Measurements from ENCODE around the gene TMEM119.

Gene TMEM119

DNA sequence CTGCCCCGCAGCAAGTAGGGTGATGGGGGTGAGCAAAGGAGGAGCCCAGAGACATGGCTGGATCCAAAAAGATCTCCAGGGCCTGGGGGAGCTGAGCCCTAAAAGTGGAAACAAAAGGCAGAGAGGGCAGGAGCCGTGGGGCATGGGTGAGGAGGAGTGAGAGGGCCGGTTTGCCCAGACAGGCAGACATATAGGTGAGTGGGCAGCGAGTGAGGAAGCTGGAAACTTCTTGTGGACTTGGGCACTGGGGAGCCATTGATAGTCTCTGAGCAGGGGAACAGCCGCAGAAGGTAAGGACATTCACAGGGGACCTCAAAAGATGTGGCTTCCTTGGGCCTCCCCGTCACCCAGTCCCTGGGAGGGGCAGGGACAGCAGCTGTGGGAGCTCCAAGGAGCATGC, 16.8 kb upstream of the TMEM119 start:
- DNase-seq: no peak

- no peak for DNase-seq
Observed at GRCh38 chr12:108614041-108614440, 16.2 kb upstream of the TMEM119 start.

DNA sequence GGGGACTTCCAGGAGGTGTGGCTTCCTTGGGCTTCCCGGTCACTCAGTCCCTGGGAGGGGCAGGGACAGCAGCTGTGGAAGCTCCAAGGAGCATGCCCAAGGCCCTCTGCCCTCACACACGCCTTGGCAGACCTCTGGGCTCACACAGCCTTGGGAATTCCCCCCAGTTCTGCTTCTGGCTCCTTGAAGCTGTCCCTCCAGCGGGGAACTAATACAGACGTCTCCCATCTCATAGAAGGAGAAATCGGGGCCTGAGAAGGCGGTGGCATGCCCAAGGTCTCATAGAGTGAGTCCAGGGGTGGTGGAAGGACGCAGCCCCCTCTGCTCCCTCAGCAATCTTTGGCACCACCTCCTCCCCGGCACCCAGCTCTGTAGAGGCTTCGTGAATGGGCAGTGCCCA, 15.7 kb upstream of the TMEM119 start:
- DNase-seq: no peak

- DNase-seq: peak; percentile 78
Observed at GRCh38 chr12:108612788-108613282, 15.0 kb upstream of the TMEM119 start.

DNA sequence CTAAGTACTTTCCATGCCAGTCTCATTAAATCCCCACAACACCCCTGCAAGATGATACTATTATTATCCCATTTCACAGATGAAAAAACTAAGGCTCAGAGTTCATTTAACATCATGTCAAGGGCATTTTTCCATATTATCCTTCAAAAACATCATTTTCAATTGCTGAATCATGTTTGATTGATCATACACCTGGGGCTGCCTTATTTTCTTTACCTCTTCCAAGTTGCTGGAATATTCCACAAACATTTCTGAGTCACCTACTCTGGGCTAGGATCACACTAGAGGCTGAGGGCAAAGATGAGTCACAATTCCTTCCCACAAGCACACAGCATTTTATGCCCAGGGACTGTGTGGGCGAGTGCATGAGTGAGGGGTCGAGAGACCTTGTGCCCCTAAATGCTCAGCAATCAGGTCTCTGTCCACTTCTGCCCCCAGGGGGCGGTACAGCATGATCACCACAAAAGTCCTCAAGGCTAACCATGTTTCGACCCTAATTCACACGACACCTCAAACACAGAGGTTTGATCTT, 14.1 kb upstream of the TMEM119 start:
- DNase-seq: no peak

DNA sequence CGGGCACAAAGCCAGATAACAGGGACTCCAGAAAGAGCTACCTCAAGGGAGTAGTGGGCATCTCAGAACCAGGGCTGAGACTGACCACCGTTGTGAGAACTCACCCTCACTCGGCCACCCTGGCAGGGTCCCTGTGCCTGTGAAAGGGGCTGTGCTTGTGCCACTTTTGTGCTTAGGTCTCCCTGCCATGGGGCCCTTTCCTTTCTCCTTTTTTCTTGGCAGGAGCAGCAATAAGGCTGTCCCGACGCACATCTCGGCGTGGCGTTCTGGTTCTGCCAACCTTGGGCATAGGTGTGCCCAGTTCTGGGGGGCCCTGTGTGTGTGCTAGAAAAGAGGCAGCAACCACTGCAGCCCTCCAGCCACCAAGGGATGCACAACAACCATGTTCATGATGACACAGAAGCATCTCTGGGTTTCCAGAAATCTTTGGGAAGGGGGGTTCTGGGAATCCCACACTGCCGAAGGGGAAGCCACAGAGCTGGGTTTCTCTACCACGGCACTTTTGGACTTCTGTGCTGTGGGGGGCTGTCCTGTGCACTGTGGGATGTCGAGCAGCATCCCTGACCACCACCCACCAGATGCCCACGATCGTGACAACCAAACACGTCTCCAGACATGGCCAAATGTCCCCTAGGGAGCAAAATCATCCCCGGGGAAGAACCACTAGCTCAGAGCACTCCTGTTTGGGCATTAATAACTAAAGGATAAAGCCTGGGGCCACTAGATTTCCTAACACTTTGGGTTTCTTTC, 13.1 kb upstream of the TMEM119 start:
- DNase-seq: no peak

GRCh38 chr12:108610336-108610815, 12.5 kb upstream of the TMEM119 start:
- DNase-seq: no peak

GRCh38 chr12:108609537-108610335, 11.9 kb upstream of the TMEM119 start:
- no peak for DNase-seq

DNA sequence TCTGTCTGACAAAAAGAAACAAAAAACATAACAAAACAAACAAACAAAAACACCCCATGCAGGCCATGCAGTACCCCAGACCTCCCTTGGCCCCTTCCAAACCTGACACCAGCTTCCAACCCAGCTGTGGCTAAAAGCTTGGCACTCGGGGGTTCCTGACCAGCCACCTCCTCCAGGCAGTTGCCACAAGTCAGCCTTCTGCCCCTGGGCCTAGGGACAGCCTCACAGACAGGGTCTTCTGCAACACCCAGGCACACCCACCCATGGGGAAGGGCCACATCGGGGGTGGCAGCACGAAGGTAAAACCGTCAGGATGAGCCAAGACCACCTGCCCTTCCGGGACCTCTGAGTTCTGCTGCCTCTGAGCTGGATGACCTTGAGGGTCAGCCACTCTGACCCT, 10.7 kb upstream of the TMEM119 start:
- DNase-seq: no peak

DNA sequence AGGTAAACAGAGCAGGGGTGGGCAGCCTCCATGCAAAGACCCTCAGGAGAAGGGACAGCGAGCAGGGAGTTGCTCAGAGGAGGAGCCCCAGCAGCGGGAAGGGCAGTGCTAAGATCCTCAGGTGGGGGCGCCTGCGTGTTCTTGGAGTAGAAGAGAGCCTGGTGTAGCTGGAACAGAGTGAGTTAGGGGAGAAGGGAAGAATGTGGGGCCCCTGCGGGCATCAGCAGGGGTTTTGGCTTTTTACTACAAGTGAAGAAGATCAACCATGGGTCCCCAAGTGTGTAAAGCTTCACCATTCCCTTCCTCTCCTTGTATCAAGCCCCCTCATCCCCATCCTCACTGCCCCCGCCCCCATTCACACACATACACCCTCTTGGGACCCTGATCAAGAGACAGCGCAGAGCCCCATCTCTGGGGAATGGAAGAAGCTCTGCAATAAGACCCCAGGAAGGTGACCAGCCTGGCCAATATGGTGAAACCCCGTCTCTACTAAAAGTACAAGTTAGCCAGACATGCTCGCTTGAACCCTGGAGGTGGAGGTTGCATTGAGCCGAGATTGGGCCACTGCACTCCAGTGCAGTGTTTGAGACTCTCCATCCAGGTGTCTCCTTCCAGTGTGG, 10.2 kb upstream of the TMEM119 start:
- no peak for DNase-seq

DNA sequence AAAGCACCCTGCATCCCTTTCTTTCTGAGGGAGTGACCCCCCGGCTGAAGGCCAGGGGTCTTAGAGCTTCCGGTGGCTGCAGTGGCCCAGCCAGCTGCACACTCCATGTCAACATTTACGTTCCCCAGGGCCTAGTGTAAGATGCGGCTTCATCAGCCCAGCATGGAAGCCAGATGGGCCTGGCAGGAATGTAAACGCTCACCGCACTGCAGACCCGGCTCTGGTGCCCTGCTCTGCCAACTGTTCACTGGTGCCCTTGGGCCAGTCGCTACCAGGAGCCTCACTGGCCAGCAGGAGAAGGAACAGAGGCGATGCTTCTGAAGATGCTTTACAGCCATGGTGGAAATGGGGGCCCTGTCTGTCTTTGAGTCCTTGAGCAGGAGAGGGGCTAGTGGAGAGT, 8.6 kb upstream of the TMEM119 start:
- DNase-seq: peak; percentile 48

GRCh38 chr12:108605690-108606406, 8.0 kb upstream of the TMEM119 start:
- DNase-seq: no peak

DNA sequence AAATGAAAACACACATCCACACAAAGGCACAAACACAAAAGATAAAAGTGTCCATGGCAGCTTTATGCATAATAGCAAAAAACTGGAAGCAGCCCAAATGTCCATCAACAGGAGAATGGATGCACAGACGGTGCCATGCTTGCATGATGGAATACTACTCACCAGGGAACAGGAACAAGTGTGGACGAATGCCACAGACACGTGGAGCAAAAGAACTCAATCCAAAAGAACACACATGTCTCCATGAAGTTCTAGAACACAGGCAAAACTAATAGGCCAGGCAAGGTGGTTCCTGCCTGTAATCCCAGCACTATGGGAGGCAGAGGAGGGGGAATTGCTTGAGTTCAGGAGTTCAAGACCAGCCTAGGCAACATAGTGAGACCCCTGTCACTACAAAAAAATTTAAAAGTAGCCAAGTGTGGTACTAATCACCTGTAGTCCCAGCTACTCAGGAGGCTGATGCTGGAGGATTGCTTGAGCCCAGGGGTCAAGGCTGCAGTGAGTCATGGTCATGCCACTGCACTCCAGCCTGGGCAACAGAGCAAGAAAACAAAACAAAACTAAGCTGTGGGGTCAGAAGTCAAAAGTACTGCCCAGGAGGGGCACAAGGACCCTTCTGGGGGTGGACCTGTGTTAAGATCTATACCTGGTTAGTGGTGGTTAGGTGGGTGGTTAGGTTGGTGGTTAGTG, 7.3 kb upstream of the TMEM119 start:
- no peak for DNase-seq

- DNase-seq: peak; percentile 53
Observed at GRCh38 chr12:108604208-108604941, 6.5 kb upstream of the TMEM119 start.

GRCh38 chr12:108603743-108604142, 5.9 kb upstream of the TMEM119 start:
- DNase-seq: no peak

GRCh38 chr12:108602976-108603704, 5.3 kb upstream of the TMEM119 start:
- DNase-seq: no peak

GRCh38 chr12:108602209-108602705, 4.4 kb upstream of the TMEM119 start:
- DNase-seq: no peak

DNA sequence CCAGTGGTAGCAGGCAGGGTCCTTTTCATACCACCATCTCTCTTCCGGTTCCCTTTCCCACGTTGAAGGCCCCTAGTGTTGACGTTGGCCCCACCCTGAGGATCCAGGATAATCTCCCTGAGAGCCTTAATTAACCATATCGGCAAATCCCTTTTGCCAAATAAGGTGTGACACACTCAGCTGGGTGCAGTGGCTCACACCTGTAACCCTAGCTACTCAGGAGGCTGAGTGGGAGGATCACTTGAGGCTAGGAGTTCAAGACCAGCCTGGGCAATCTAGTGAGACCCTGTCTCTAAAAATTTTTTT, 2.8 kb upstream of the TMEM119 start:
- DNase-seq: no peak

DNA sequence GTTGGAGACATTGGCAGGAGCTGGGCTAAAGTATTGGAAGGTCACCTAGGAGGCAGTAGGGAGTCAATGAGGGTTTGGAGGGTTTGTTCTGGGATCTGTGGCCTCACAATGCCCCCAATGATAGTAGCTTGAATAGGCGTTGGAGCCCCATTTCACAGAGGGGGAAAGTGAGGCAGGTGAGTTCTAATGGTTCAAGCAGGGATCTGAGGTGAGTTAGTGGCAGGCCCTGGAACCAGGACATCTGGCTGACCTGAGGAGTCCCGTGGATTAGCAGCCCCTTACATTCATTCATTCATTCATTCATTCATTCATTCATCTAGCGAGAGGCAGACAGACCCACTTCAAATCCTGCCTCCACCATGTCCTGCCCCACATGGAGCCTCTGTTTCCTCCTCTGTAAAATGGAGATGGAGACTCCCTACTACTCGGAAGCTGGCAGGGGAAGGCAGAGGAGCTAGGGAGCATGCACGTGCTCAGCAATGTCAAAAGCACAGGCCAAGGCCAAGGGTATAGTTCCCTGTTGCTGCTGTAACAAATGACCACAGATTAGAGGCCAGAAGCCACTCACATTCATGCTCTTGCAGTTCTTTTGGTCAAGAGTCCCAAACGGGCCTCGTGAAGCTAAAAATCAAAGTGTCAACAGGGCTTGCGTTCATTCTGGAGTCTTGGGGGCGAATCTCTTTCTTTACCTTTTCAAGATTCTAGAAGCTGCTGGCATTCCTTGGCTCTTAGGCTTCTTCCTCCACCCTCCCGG, 2.2 kb upstream of the TMEM119 start:
- DNase-seq: no peak

GRCh38 chr12:108599541-108599940, 1.7 kb upstream of the TMEM119 start:
- DNase-seq: no peak

All from NCI-H2171 treated with DMSO at 0.1 percent for 48 hours (cell line).